ENCODE measurements around the gene DELE1. TPM values are rescaled to one million over a fixed set of nuclear protein-coding genes. Genes with fewer than 3 reads are reported as not detected.

Gene DELE1
- total RNA-seq, 1 donor from 2014 or later, result 40.7 TPM

DNA sequence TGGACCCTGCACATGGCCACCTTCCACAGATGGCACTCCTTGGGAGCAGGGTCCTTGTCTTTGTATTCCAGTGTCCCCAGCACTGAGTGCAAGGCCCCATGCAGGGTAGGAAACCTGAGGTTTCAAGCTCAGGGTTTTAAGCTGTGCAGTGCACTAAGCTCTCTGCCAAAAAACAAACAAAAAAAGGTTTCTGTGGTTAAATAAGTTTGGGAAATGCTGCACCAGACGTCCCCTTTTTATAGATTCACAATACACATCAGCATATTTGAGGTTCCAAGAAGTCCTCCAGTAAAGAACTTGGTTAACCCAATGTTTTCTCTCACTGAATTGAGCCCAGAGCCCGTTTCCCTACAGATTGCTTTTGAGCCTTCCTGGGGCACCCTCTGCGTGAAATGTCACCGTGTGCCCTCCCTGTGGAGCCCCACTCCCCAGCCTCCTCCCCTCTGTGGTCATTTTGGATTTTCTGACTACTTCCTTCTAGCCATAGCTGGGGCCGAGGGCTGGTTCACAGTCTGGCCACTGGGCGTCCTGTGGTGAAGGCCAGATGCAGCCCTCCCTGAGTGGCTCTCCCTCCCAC, 17.1 kb downstream of the DELE1 start:
- Histone ChIP-seq H3K4me3 (no peak overlapping the region), H3K27me3 (no peaks in the 10 kb centered on the region), H3K4me1 (peaks cover 11 to 25% of the 10 kb centered on the region in 2 donors), H3K9me3 (no peaks in the 10 kb centered on the region), H3K27ac (peak overlapping the region; percentile 70 to 85), H3K36me3 (peaks cover 38% of the 10 kb centered on the region in 2 donors)
- DNase-seq (ENCODE audit: low spot score in 2 of 2), result peak in 1 of 2 donors; percentile 76
- intact Hi-C loops (cut with DNase I), result loop anchor here (2.0 kb wide), 1 partner anchor 18 kb away; the partner anchor contains the start of gene DELE1
- TF ChIP-seq, protein P1, sequence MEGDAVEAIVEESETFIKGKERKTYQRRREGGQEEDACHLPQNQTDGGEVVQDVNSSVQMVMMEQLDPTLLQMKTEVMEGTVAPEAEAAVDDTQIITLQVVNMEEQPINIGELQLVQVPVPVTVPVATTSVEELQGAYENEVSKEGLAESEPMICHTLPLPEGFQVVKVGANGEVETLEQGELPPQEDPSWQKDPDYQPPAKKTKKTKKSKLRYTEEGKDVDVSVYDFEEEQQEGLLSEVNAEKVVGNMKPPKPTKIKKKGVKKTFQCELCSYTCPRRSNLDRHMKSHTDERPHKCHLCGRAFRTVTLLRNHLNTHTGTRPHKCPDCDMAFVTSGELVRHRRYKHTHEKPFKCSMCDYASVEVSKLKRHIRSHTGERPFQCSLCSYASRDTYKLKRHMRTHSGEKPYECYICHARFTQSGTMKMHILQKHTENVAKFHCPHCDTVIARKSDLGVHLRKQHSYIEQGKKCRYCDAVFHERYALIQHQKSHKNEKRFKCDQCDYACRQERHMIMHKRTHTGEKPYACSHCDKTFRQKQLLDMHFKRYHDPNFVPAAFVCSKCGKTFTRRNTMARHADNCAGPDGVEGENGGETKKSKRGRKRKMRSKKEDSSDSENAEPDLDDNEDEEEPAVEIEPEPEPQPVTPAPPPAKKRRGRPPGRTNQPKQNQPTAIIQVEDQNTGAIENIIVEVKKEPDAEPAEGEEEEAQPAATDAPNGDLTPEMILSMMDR (IDR thresholded peaks at IDR 0.05), result peak in 2 of 3 experiments; percentile 20 to 23

DNA sequence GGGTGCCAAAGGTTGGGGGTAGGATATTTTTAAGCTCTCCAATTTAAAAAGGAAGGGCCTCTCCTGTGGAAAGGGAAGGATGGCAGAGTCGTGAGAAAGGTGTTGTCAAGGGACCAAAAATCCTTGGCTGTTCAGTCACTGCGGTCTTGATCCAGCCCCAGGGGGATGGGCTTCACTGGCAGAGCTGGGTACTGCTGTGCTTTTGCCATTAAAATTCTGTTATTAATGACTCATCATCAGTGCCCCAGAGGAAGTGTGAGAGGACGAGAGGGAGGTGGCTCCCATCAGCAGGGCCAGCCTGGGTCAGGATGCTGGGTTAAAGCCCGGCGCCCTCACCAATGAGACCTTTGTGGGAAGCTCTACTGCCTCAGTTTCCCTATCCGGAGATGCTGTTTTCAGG, 17.6 kb downstream of the DELE1 start:
- Histone ChIP-seq H3K9me3 (no peaks in the 10 kb centered on the region), H3K4me1 (peaks cover 11 to 25% of the 10 kb centered on the region in 2 donors), H3K36me3 (peaks cover 33 to 34% of the 10 kb centered on the region in 2 donors), H3K4me3 (no peak overlapping the region), H3K27ac (peak overlapping the region; percentile 70 to 85), H3K27me3 (no peaks in the 10 kb centered on the region)
- intact Hi-C loops (cut with DNase I), result loop anchor here (2.0 kb wide), 1 partner anchor 19 kb away; the partner anchor contains the start of gene DELE1
- DNase-seq (ENCODE audit: low spot score in 2 of 2), result peak in 1 of 2 donors; percentile 83
- TF ChIP-seq, protein P1 (IDR thresholded peaks at IDR 0.05), result peak in 2 of 3 experiments; percentile 2 to 24

DNA sequence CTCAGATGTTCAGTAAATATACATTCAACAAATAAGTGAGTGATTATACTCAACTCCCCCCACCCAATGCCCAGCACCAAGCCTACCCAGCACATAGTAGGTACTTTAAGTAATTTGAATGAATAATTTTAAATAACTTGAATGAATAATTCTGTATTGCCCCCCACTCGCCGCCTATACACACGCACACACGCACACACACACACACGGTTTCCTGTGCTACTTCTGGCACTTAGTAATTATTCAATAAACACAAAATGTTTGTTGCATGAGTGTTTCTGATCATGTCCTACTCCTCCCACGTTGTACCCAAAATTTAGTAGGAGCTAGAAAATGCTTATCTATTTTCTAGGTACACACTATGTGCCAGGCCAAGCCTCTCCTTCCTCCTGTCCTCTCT, 18.1 kb downstream of the DELE1 start:
- Histone ChIP-seq H3K4me1 (peaks cover 11 to 25% of the 10 kb centered on the region in 2 donors), H3K4me3 (no peak overlapping the region), H3K27me3 (no peaks in the 10 kb centered on the region), H3K9me3 (no peaks in the 10 kb centered on the region), H3K27ac (peak overlapping the region; percentile 70 to 85), H3K36me3 (peaks cover 29 to 31% of the 10 kb centered on the region in 2 donors)
- TF ChIP-seq, protein P1 (IDR thresholded peaks at IDR 0.05), result no peak
- no peak for DNase-seq (ENCODE audit: low spot score in 2 of 2)
- intact Hi-C loops (cut with DNase I), result loop anchor here (2.0 kb wide), 1 partner anchor 19 kb away; the partner anchor contains the start of gene DELE1

DNA sequence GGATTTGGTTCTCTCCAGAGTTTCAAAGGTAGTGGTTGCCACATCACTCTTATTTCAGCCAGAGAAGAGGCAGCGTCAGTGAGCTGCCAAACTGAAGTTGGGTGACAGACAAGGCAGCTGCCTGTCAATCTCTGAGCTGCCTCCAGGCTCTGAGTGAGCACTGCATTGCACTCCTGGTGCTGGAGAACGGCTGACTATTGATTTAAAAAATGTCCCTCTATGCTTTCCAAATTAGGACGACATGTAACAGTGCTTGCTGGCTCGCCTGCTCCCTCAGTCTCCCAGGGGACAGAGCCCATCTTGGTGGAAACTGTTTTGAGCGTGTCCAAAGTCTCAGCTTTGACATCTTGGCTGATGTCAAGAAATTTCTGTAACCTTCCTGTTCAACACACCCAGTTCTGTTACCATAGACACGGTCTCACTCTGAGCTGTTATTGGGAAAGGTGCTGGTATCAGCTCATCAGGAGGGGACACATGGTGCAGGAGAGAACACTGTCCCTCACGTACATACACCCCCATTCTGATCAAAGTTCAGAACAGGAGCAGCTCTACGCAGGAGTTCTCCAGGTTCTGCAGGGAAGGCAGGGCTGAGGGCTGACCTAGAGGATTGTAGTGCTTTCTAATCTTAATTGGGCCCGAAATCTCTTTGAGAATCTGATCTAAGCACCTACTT, 18.6 kb downstream of the DELE1 start:
- no peaks in the 10 kb centered on the region for H3K27me3 ChIP-seq
- intact Hi-C loops (cut with DNase I), result no loop called here
- peak overlapping the region; percentile 70 to 85 for H3K27ac ChIP-seq

GRCh38 chr5:141944076-141944475, 20.4 kb downstream of the DELE1 start:
- peaks cover 11 to 25% of the 10 kb centered on the region in 2 donors for H3K4me1 ChIP-seq
- no peak overlapping the region for H3K27ac ChIP-seq
- TF ChIP-seq, protein P1 (IDR thresholded peaks at IDR 0.05), result no peak
- no peaks in the 10 kb centered on the region for H3K9me3 ChIP-seq
- H3K4me3 ChIP-seq, result no peak overlapping the region
- H3K36me3 ChIP-seq, result peaks cover 9 to 10% of the 10 kb centered on the region in 2 donors
- intact Hi-C loops (cut with DNase I), result no loop called here
- no peak for DNase-seq (ENCODE audit: low spot score in 2 of 2)
- no peaks in the 10 kb centered on the region for H3K27me3 ChIP-seq

More for the DNA sequence above, 18.6 kb downstream of the DELE1 start:
- Histone ChIP-seq H3K36me3 (peaks cover 24 to 25% of the 10 kb centered on the region in 2 donors), H3K9me3 (no peaks in the 10 kb centered on the region), H3K4me1 (peaks cover 11 to 25% of the 10 kb centered on the region in 2 donors), H3K4me3 (no peak overlapping the region)
- TF ChIP-seq, protein P1 (IDR thresholded peaks at IDR 0.05), result no peak
- DNase-seq (ENCODE audit: low spot score in 2 of 2), result no peak

All from ascending aorta (tissue), 2 donors.